ENCODE measurements around the gene NOS3. TPM values are rescaled to one million over a fixed set of nuclear protein-coding genes. Genes with fewer than 3 reads are reported as not detected.

NOS3 gene
- total RNA-seq, 1 experiment from 2014 or later = 3.2 TPM

DNA sequence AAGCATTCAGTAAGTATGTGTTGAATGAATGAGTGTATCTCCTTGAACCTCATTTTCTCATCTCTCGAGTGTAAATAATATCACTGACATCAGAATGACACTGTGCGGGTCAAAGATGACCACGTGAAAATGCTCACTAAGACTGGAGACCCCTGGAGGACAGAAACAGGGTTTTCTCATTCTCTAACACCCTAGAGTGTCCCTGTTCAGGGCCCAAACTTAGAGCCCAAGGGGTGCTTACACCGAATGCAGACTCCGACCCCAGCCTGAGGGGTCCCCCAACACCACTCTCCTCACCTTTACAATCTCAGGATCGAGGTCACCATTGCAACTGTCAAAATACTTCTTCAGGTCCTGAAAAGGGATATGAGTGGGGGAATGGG is 65.5 kb downstream of the NOS3 start:
- Histone ChIP-seq H3K79me2 (ENCODE audit: low read depth) (peaks cover 18% of the 10 kb centered on the region), H3K27me3 (ENCODE audit: insufficient read depth, low read depth) (no peaks in the 10 kb centered on the region), H3K4me2 (peak overlapping the region; percentile 98), H3K4me3 (no peak overlapping the region), H3K4me1 (replicated peaks; ENCODE audit: insufficient read depth) (peaks cover 25% of the 10 kb centered on the region), H3K9me2 (ENCODE audit: insufficient read depth) (no peaks in the 10 kb centered on the region), H4K20me1 (ENCODE audit: insufficient read depth) (no peaks in the 10 kb centered on the region), H3K36me3 (ENCODE audit: low read depth) (no peaks in the 10 kb centered on the region), H2AFZ (no peak overlapping the region), H3K27ac (no peak overlapping the region), H3F3A (ENCODE audit: insufficient read depth, low read depth) (peaks cover 30% of the 10 kb centered on the region; the same call in 1 of the 2 replicates), H3K9me3 (ENCODE audit: insufficient read depth, low read depth) (no peaks in the 10 kb centered on the region)
- BruUV-seq (replicated peaks) = no TSS peak
- DNase-seq = no peak
- intact Hi-C loops (cut with micrococcal nuclease; ENCODE audit: unreplicated experiment) = no loop called here
- CTCF ChIA-PET = no interaction called here
- no peak for TF ChIP-seq EZH2 (IDR thresholded peaks at IDR 0.05; ENCODE audit: low read depth)
- TF ChIP-seq, protein P1, sequence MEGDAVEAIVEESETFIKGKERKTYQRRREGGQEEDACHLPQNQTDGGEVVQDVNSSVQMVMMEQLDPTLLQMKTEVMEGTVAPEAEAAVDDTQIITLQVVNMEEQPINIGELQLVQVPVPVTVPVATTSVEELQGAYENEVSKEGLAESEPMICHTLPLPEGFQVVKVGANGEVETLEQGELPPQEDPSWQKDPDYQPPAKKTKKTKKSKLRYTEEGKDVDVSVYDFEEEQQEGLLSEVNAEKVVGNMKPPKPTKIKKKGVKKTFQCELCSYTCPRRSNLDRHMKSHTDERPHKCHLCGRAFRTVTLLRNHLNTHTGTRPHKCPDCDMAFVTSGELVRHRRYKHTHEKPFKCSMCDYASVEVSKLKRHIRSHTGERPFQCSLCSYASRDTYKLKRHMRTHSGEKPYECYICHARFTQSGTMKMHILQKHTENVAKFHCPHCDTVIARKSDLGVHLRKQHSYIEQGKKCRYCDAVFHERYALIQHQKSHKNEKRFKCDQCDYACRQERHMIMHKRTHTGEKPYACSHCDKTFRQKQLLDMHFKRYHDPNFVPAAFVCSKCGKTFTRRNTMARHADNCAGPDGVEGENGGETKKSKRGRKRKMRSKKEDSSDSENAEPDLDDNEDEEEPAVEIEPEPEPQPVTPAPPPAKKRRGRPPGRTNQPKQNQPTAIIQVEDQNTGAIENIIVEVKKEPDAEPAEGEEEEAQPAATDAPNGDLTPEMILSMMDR (conservative IDR thresholded peaks at IDR 0.05) = no peak
- POLR2A ChIA-PET (ENCODE audit: unreplicated experiment) = no interaction called here

DNA sequence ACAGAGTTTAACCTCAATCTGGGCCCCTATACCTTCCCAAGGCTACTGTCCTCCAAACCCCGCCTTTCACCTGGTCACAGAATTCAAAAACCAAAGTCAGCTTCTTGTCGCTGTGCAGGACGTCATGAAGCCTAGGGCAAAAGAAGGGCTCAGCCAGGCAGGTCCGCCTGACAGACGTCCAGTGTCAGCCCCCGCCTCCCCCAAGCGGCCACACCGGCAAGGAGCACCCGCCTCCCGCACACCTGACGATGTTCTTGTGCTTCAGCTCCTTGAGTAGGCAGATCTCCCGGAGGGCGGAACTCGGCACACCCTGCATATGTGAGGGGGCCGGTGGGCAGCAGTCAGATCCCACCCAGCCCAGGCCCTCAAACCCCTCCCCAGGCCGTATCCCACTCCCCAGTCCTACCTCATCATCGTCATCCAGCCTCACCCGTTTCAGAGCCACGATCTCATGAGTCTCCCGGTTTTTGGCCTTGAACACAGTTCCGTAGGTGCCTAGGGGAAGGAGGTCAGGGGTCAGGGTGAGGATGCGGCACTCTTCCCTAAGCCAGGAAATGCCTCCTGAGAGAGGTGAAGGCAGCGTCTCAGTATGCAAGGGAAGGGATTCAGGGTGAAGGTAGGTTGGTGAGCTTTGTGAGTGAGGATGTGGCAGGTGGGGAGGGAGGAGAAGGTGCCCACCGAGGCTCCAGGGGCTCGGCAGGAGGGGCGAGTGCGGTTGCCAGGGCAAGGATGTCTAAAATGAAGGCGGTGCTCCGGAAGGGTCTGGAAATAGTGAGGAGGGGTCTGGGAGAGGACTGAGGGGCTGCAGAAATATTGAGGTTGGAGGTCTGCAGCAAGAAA is 66.1 kb downstream of the NOS3 start:
- BruUV-seq (replicated peaks) = no TSS peak
- peaks cover 35% of the 10 kb centered on the region; the same call in 1 of the 2 replicates for H3F3A ChIP-seq (ENCODE audit: insufficient read depth, low read depth)
- POLR2A ChIA-PET (ENCODE audit: unreplicated experiment) = interaction anchor here (1.0 kb wide), 1 partner anchor 29 kb away, joined by 3 read pairs; the partner anchor contains the start of gene ABCB8

DNA sequence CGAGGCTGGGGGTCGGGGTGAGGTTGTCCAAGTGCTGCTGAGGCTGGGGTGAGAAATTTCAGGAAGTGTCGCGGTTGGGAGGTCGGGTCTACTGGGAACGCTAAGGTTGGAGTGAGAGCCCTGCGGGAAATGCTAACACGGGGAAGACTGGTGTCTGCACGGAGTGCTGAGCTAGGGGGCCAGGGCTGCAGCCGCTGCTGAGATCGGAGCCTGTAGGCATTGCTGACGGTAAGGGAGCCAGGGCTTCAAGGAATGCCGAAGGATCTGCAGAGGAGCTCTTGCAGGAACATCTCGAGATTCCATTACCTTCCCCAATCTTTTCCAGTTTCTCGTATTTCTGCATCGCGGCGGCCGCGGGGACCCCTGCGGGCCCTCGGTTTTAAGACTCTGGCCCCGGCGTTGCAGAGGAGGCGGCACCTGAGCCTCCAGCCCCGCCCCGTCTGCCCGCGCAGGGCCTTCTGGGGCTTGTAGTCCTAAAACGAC is 66.7 kb downstream of the NOS3 start, which contains the start of gene CDK5:
TSS of gene CDK5 (minus strand) at position 392 of the 483 bp plus-strand sequence. CDS start at position 343, 49 bp downstream.
- intact Hi-C loops (cut with micrococcal nuclease; ENCODE audit: unreplicated experiment) = no loop called here
- peak within 1 kb of the TSS; percentile 41 for H3K27ac ChIP-seq
- H2AFZ ChIP-seq = peak within 1 kb of the TSS; percentile 88
- peaks cover 38% of the 10 kb centered on the region for H3K4me1 ChIP-seq (replicated peaks; ENCODE audit: insufficient read depth)
- H4K20me1 ChIP-seq (ENCODE audit: insufficient read depth) = no peaks in the 10 kb centered on the region; the same call in 1 of the 2 replicates
- H3F3A ChIP-seq (ENCODE audit: insufficient read depth, low read depth) = peaks cover 41% of the 10 kb centered on the region; the same call in 1 of the 2 replicates
- H3K9me3 ChIP-seq (ENCODE audit: insufficient read depth, low read depth) = no peaks in the 10 kb centered on the region
- no peak for DNase-seq
- POLR2A ChIA-PET (ENCODE audit: unreplicated experiment) = interaction anchor here (1.0 kb wide), 1 partner anchor 29 kb away, joined by 3 read pairs; the partner anchor contains the start of gene ABCB8
- TF ChIP-seq, protein P1 (conservative IDR thresholded peaks at IDR 0.05) = no peak
- peak within 1 kb of the TSS; percentile 82 for H3K4me3 ChIP-seq
- no TSS peak for BruUV-seq (replicated peaks)
- CTCF ChIA-PET = no interaction called here
- H3K79me2 ChIP-seq (ENCODE audit: low read depth) = peaks cover 27% of the 10 kb centered on the region
- H3K9me2 ChIP-seq (ENCODE audit: insufficient read depth) = no peaks in the 10 kb centered on the region
- H3K27me3 ChIP-seq (ENCODE audit: insufficient read depth, low read depth) = no peaks in the 10 kb centered on the region
- no peaks in the 10 kb centered on the region for H3K36me3 ChIP-seq (ENCODE audit: low read depth)
- H3K4me2 ChIP-seq = peak within 1 kb of the TSS; percentile 98

More for the DNA sequence above, 66.1 kb downstream of the NOS3 start:
- Histone ChIP-seq H3K79me2 (ENCODE audit: low read depth) (peaks cover 25% of the 10 kb centered on the region), H3K9me2 (ENCODE audit: insufficient read depth) (no peaks in the 10 kb centered on the region), H3K9me3 (ENCODE audit: insufficient read depth, low read depth) (no peaks in the 10 kb centered on the region), H3K27ac (no peak overlapping the region), H3K4me3 (peak overlapping the region; percentile 82), H3K27me3 (ENCODE audit: insufficient read depth, low read depth) (no peaks in the 10 kb centered on the region), H3K4me1 (replicated peaks; ENCODE audit: insufficient read depth) (peaks cover 32% of the 10 kb centered on the region), H3K36me3 (ENCODE audit: low read depth) (no peaks in the 10 kb centered on the region), H2AFZ (peak overlapping the region; percentile 88), H4K20me1 (ENCODE audit: insufficient read depth) (no peaks in the 10 kb centered on the region; the same call in 1 of the 2 replicates), H3K4me2 (peak overlapping the region; percentile 98)
- intact Hi-C loops (cut with micrococcal nuclease; ENCODE audit: unreplicated experiment) = no loop called here
- CTCF ChIA-PET = no interaction called here
- DNase-seq = no peak
- no peak for TF ChIP-seq EZH2 (IDR thresholded peaks at IDR 0.05; ENCODE audit: low read depth)
- TF ChIP-seq, protein P1 (conservative IDR thresholded peaks at IDR 0.05) = no peak

Measured in PC-9 (cell line).